ENCODE results near the gene NAXD.
A peak's percentile ranks its signal among the peaks of the same experiment; 100 is the strongest.
"Not testable (repeated sequence)": the region's sequence is repeated elsewhere in the genome, so short reads cannot be mapped to it uniquely, and the experiment has no call there.

NAXD gene

DNA sequence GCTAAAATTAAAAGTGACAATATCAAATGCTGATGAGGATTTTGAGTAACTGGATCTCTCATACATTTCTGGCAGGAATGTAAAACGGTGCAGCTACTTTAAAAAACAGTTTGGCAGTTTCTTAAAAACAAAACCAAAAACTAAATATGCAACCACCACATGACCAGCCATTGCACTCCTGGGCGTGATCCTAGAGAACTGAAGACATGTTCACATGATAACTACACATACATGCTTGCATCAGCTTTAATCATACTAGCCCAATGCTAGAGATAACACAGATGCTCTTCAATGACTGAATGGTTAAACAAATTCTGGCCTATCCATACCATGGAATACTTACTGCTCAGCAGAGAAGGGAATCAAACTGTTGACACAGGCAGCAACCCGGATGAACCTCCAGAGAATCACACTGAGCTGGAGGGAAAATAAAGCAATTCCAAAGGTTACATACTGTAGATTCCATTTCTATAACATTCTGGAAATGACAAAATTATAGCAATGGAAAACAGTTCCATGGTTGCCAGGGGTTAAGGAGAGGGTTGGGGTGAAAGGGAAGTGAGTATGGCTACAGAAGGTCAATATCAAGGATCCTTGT lies 25.5 kb upstream of the NAXD start:
- no peak for DNase-seq (ENCODE audit: low read depth, low spot score)
- H3K36me3 ChIP-seq (ENCODE audit: insufficient read depth, low read length): no peaks in the 10 kb centered on the region
- TF ChIP-seq POLR2AphosphoS5 (IDR thresholded peaks at IDR 0.05; ENCODE audit: borderline replicate concordance, low read depth, low read length) (no peak), FOXP2 (optimal IDR thresholded peaks at IDR 0.05; ENCODE audit: control extremely low read depth, extremely low read length, insufficient read depth) (no peak), EZH2 (IDR thresholded peaks at IDR 0.05) (no peak)

DNA sequence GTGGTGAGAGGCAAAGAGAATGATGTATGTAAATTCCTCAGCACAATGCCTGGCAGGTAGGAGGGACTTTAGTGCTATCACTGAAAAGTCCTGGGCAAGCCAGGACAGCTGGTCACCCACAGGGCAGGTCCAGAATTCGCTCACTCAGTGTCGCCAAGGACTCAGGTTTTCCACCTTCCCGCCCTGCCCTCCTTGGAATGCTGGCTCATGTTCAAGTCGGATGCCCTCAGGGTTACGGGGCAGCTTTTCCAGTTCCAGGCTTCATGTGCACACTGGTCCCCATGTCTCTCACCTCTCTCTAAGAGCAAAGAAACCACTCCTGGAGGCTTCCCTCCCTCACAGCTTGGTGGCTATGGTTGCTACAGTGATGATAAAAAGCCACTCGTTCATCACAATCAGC lies 24.8 kb upstream of the NAXD start:
- Histone ChIP-seq H3K27ac (no peak overlapping the region), H3K9ac (ENCODE audit: insufficient read length) (no peak overlapping the region), H3K4me3 (no peak overlapping the region), H3K9me3 (ENCODE audit: low read depth, low read length) (no peaks in the 10 kb centered on the region), H3K36me3 (ENCODE audit: insufficient read depth, low read length) (no peaks in the 10 kb centered on the region)
- no peak for DNase-seq (ENCODE audit: low read depth, low spot score)
- no peak for TF ChIP-seq EZH2 (IDR thresholded peaks at IDR 0.05)
- no peak for TF ChIP-seq POLR2AphosphoS5 (IDR thresholded peaks at IDR 0.05; ENCODE audit: borderline replicate concordance, low read depth, low read length)
- TF ChIP-seq FOXP2 (optimal IDR thresholded peaks at IDR 0.05; ENCODE audit: control extremely low read depth, extremely low read length, insufficient read depth): no peak

More for the DNA sequence above, 25.5 kb upstream of the NAXD start:
- Histone ChIP-seq H3K9me3 (ENCODE audit: low read depth, low read length) (no peaks in the 10 kb centered on the region), H3K4me3 (no peak overlapping the region), H3K27ac (no peak overlapping the region), H3K9ac (ENCODE audit: insufficient read length) (no peak overlapping the region)

DNA sequence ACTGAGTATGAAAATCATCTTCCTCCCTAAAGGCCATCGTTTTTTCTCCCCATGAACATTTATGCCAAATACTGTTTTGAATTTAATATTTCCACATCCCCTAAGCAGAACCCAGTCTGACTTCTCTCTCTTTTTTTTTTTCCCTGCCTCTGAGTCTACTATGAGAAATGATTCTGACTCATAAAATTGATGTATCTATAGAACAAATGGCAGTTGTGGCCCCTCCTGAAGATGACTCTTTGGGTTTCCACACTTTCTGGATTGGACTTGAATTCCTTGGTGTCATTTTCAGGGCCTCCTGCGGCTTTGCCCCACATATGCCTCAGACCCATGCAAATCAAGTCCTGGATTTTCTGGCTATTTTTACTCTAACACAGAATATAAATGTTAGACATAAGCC lies 22.7 kb upstream of the NAXD start:
- Histone ChIP-seq H3K27ac (no peak overlapping the region), H3K9me3 (ENCODE audit: low read depth, low read length) (no peaks in the 10 kb centered on the region), H3K9ac (ENCODE audit: insufficient read length) (no peak overlapping the region), H3K4me3 (no peak overlapping the region), H3K36me3 (ENCODE audit: insufficient read depth, low read length) (no peaks in the 10 kb centered on the region)
- DNase-seq (ENCODE audit: low read depth, low spot score): no peak
- TF ChIP-seq EZH2 (IDR thresholded peaks at IDR 0.05): no peak
- TF ChIP-seq FOXP2 (optimal IDR thresholded peaks at IDR 0.05; ENCODE audit: control extremely low read depth, extremely low read length, insufficient read depth): no peak
- no peak for TF ChIP-seq POLR2AphosphoS5 (IDR thresholded peaks at IDR 0.05; ENCODE audit: borderline replicate concordance, low read depth, low read length)

DNA sequence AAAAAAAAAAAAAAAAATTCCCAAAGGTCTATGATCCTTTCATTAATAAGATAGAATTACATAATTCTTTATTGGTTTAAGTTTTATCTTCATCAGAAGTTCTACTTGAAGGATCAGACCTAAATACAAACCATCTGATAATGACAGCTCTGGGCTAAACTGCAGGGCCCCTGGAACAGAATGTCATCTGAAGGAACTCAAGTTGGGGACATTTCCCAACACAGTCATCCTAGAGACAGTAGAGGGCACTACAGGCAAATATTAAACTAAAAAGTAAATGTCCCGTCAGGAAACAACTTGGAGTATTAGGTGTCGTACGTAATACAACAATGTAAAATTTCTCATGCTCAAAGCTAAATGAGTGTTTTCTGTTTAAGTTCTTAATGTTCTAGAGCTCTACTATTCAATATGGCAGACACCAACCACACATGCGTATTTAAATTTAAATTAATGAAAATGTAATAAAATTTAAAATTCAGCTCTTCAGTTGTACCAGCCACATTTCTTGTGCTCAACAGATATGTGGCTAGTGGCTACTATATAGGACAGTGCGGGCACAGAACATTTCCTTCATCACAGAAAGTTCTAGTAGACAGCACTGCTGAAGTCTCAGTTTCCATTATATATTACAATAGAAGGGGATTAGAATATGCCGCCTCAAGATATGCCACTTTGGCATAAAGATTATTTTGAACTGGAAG lies 21.8 kb upstream of the NAXD start:
- H3K36me3 ChIP-seq (ENCODE audit: insufficient read depth, low read length): no peaks in the 10 kb centered on the region
- DNase-seq (ENCODE audit: low read depth, low spot score): peak; percentile 48
- H3K9me3 ChIP-seq (ENCODE audit: low read depth, low read length): no peaks in the 10 kb centered on the region
- no peak overlapping the region for H3K9ac ChIP-seq (ENCODE audit: insufficient read length)
- no peak for TF ChIP-seq POLR2AphosphoS5 (IDR thresholded peaks at IDR 0.05; ENCODE audit: borderline replicate concordance, low read depth, low read length)
- TF ChIP-seq FOXP2 (optimal IDR thresholded peaks at IDR 0.05; ENCODE audit: control extremely low read depth, extremely low read length, insufficient read depth): no peak
- TF ChIP-seq EZH2 (IDR thresholded peaks at IDR 0.05): no peak
- H3K4me3 ChIP-seq: no peak overlapping the region
- H3K27ac ChIP-seq: no peak overlapping the region

DNA sequence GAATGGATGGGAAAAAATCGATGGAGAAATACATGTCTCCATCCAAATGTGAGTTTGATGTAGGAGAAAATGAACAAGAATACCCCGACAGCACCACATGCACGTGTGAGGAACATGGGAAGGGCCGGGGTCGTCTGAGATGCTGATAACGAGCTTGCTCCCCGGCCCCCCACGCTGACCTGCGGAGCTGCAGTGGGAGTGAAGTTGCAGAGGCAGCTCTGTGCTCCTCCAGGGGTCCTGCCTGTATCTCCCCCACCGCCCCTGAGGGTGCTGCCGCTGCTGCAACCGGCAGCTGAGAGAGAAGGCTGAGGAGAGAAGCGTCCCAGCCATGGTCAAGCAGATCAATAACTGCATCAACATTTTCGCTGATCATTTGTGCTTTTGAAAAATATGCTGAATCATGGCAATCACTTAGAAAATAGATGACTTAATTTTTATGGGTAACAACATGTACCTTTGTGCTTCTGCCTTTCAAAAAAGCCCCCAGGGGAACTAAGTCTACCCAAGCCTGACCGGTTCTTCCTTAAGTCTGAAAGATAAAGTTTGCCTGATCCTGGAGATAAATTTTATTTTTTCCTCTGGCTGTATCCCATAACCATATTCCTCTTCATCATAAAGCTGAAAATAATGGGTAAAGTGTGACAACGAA lies 18.2 kb upstream of the NAXD start:
- H3K36me3 ChIP-seq (ENCODE audit: insufficient read depth, low read length): no peaks in the 10 kb centered on the region
- no peak overlapping the region for H3K9ac ChIP-seq (ENCODE audit: insufficient read length)
- no peak for TF ChIP-seq POLR2AphosphoS5 (IDR thresholded peaks at IDR 0.05; ENCODE audit: borderline replicate concordance, low read depth, low read length)
- TF ChIP-seq FOXP2 (optimal IDR thresholded peaks at IDR 0.05; ENCODE audit: control extremely low read depth, extremely low read length, insufficient read depth): no peak
- no peak for TF ChIP-seq EZH2 (IDR thresholded peaks at IDR 0.05)
- no peak overlapping the region for H3K4me3 ChIP-seq
- no peak overlapping the region for H3K27ac ChIP-seq
- DNase-seq (ENCODE audit: low read depth, low spot score): no peak
- H3K9me3 ChIP-seq (ENCODE audit: low read depth, low read length): no peaks in the 10 kb centered on the region

DNA sequence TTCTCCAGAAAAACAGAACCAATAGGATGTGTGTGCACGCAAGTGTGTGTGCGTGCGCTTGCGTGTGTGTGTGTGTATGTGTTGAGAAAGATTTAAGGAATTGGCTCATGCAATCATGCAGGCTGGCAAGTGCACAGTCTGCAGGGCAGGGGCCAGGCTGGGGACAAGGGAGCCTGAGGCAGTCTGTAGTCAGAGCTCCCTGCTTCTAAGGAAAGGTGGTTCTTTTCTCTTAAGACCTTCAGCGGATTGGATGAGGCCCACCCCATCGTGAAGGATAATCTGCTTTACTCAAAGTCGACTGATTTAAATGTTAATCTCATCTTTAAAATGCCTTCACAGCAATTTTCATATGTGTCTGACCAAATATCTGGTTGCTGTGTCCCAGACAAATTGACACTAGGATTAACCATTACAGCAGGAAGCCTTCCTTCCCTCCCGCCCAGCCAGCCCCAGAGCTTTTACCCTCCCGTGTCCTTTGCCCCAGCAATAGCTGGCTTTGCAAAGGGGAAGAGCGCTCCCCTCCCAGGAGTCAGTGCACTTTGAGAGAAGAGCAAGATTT lies 15.0 kb upstream of the NAXD start:
- TF ChIP-seq FOXP2 (optimal IDR thresholded peaks at IDR 0.05; ENCODE audit: control extremely low read depth, extremely low read length, insufficient read depth) (no peak), POLR2AphosphoS5 (IDR thresholded peaks at IDR 0.05; ENCODE audit: borderline replicate concordance, low read depth, low read length) (no peak), EZH2 (IDR thresholded peaks at IDR 0.05) (no peak)
- DNase-seq (ENCODE audit: low read depth, low spot score): no peak
- Histone ChIP-seq H3K9me3 (ENCODE audit: low read depth, low read length) (no peaks in the 10 kb centered on the region), H3K9ac (ENCODE audit: insufficient read length) (no peak overlapping the region), H3K4me3 (no peak overlapping the region), H3K27ac (no peak overlapping the region), H3K36me3 (ENCODE audit: insufficient read depth, low read length) (no peaks in the 10 kb centered on the region)

DNA sequence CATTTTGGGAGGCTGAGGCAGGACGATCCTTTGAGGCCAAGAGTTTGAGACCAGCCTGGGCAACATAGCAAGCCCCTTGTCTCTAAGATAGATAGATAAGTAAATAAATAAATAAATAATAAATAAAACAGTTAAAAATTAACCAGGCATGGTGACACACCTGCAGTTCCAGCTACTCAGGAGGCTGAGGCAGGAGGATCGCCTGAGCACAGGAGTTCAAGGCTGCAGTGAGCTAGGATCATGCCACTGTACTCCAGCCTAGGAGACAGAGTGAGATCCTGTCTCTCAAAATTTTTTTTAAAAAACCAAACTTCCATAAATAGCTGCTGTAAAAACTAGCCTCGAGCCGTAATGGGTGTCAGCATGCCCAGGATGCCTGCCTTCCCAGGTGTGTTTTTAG lies 14.4 kb upstream of the NAXD start:
- Histone ChIP-seq H3K9ac (ENCODE audit: insufficient read length) (no peak overlapping the region), H3K9me3 (ENCODE audit: low read depth, low read length) (no peaks in the 10 kb centered on the region), H3K27ac (no peak overlapping the region), H3K36me3 (ENCODE audit: insufficient read depth, low read length) (no peaks in the 10 kb centered on the region), H3K4me3 (no peak overlapping the region)
- no peak for DNase-seq (ENCODE audit: low read depth, low spot score)
- TF ChIP-seq FOXP2 (optimal IDR thresholded peaks at IDR 0.05; ENCODE audit: control extremely low read depth, extremely low read length, insufficient read depth) (no peak), POLR2AphosphoS5 (IDR thresholded peaks at IDR 0.05; ENCODE audit: borderline replicate concordance, low read depth, low read length) (no peak), EZH2 (IDR thresholded peaks at IDR 0.05) (no peak)

DNA sequence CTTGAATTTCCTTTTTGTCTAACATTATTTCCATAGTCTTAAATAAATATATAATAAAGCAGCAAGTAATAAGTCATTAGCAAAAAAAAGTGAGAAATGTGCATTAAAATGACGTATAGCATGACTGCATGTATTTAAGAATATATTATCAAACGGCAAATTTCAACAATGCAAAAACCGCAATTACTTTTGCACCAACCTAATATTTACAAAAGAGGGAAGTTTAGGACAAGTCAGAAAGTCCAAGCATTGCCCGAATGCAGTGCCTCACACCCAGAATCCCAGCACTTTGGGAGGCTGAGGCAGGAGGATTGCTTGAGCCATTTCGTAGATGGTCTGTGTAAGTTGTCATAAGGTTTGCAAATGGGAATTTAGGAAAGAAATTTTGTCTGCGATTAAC lies 10.2 kb upstream of the NAXD start:
- Histone ChIP-seq H3K9ac (ENCODE audit: insufficient read length) (no peak overlapping the region), H3K36me3 (ENCODE audit: insufficient read depth, low read length) (no peaks in the 10 kb centered on the region), H3K27ac (no peak overlapping the region), H3K4me3 (no peak overlapping the region), H3K9me3 (ENCODE audit: low read depth, low read length) (no peaks in the 10 kb centered on the region)
- no peak for DNase-seq (ENCODE audit: low read depth, low spot score)
- TF ChIP-seq EZH2 (IDR thresholded peaks at IDR 0.05): no peak

DNA sequence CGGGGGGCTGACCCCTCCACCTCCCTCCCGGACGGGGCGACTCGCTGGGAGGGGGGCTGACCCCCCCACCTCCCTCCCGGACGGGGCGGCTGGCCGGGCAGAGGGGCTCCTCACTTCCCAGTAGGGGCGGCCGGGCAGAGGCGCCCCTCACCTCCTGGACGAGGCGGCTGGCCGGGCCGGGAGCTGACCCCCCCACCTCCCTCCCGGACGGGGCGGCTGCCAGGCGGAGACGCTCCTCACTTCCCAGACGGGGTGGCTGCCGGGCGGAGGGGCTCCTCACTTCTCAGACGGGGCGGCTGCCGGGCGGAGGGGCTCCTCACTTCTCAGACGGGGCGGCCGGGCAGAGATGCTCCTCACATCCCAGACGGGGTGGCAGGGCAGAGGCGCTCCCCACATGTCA lies 9.1 kb upstream of the NAXD start:
- not testable (repeated sequence) for DNase-seq (ENCODE audit: low read depth, low spot score); H3K27ac ChIP-seq; H3K9ac ChIP-seq (ENCODE audit: insufficient read length); H3K4me3 ChIP-seq; H3K36me3 ChIP-seq (ENCODE audit: insufficient read depth, low read length); H3K9me3 ChIP-seq (ENCODE audit: low read depth, low read length)

Data from SK-N-MC (cell line).